Karpas-422 (cell line): ENCODE results near the gene FUT6. TPM values are rescaled to one million over a fixed set of nuclear protein-coding genes. Genes with fewer than 3 reads are reported as not detected.
A peak's percentile ranks its signal among the peaks of the same experiment; 100 is the strongest.

Experiments used
- DNase-seq: peaks from one replicate; pipeline ENCODE4 v3.0.0-alpha.2; 2015
- H2AFZ ChIP-seq: fragments of 200-600 bp; sonication (generic); 2 replicates; pipeline ENCODE4 v1.6.1; 2014; ENCODE audit warnings: antibody characterized with exemption, low read length, mixed read lengths
- H3K27ac ChIP-seq: fragments of 200-600 bp; sonication (generic); 2 replicates; pipeline ENCODE4 v1.5.1; 2014; ENCODE audit warnings: mild to moderate bottlenecking, low read length, moderate library complexity
- H3K27me3 ChIP-seq: fragments of 200-600 bp; sonication (generic); 2 replicates; pipeline ENCODE4 v1.6.1; 2014; ENCODE audit warnings: low read length, mixed read lengths
- H3K36me3 ChIP-seq: fragments of 200-600 bp; sonication (generic); 2 replicates; pipeline ENCODE4 v1.6.1; 2014; ENCODE audit warnings: low read length, mixed read lengths; ENCODE audit not compliant: insufficient read depth
- H3K4me1 ChIP-seq: fragments of 200-600 bp; sonication (generic); 2 replicates; pipeline ENCODE4 v1.6.1; 2014; ENCODE audit warnings: mild to moderate bottlenecking, low read length, mixed read lengths
- H3K4me2 ChIP-seq: fragments of 200-600 bp; sonication (generic); 2 replicates; pipeline ENCODE4 v1.6.1; 2014; ENCODE audit warnings: low read length, low read depth, mild to moderate bottlenecking; ENCODE audit not compliant: poor library complexity, severe bottlenecking
- H3K4me3 ChIP-seq: fragments of 200-600 bp; sonication (generic); 2 replicates; pipeline ENCODE4 v1.5.1; 2014; ENCODE audit warnings: mild to moderate bottlenecking, antibody characterized with exemption, low read length, mixed read lengths
- H3K79me2 ChIP-seq: fragments of 200-600 bp; sonication (generic); 2 replicates; pipeline ENCODE4 v1.6.1; 2014; ENCODE audit warnings: mild to moderate bottlenecking, low read length, mixed read lengths
- H3K9ac ChIP-seq: fragments of 200-600 bp; sonication (generic); 2 replicates; pipeline ENCODE4 v1.6.0; 2014; ENCODE audit warnings: low read length
- H3K9me2 ChIP-seq: fragments of 200-600 bp; sonication (generic), shearing (Covaris generic); replicated peaks from 2 replicates; pipeline ENCODE4 v1.6.0; 2014; ENCODE audit warnings: mild to moderate bottlenecking, low read length, moderate library complexity; ENCODE audit not compliant: insufficient read depth
- H3K9me3 ChIP-seq: fragments of 300-700, 200-600 bp; sonication (generic); 2 replicates; pipeline ENCODE4 v1.6.1; 2014; ENCODE audit warnings: low read length, mixed read lengths
- H4K20me1 ChIP-seq: fragments of 200-600 bp; sonication (generic); 2 replicates; pipeline ENCODE4 v1.6.1; 2014; ENCODE audit warnings: mild to moderate bottlenecking, antibody characterized with exemption, low read length, low read depth; ENCODE audit not compliant: insufficient read depth
- total RNA-seq: library from RNA; depleted of rRNA; stranded (reverse); fragments of >200 nt; shearing (Covaris generic); gene quantifications from 2 replicates; pipeline ENCODE4 v1.2.3, GENCODE V29; 2014; ENCODE audit warnings: low replicate concordance

The FUT6 gene
- total RNA-seq, 1 experiment from 2014 or later = not detected

GRCh38 chr19:5799247-5800241 lies 40.0 kb downstream of the FUT6 start:
- Histone ChIP-seq H3K79me2 (no peaks in the 10 kb centered on the region), H3K9me3 (no peaks in the 10 kb centered on the region), H3K36me3 (no peaks in the 10 kb centered on the region), H3K27me3 (no peaks in the 10 kb centered on the region), H3K4me1 (peaks cover 9% of the 10 kb centered on the region), H3K9ac (no peak overlapping the region), H3K4me2 (no peak overlapping the region), H3K9me2 (no peaks in the 10 kb centered on the region), H2AFZ (no peak overlapping the region), H4K20me1 (no peaks in the 10 kb centered on the region), H3K4me3 (no peak overlapping the region), H3K27ac (no peak overlapping the region)
- no peak for DNase-seq

- H3K9ac ChIP-seq = no peak overlapping the region
These were observed 41.3 kb downstream of the FUT6 start for GRCh38 chr19:5798244-5798643.

GRCh38 chr19:5795382-5795919 lies 44.1 kb downstream of the FUT6 start:
- Histone ChIP-seq H3K36me3 (no peaks in the 10 kb centered on the region), H3K27ac (no peak overlapping the region), H3K9me3 (no peaks in the 10 kb centered on the region), H3K4me1 (no peaks in the 10 kb centered on the region), H3K27me3 (no peaks in the 10 kb centered on the region), H4K20me1 (no peaks in the 10 kb centered on the region), H3K4me3 (no peak overlapping the region), H3K4me2 (no peak overlapping the region), H3K9ac (no peak overlapping the region), H3K79me2 (no peaks in the 10 kb centered on the region), H2AFZ (no peak overlapping the region), H3K9me2 (no peaks in the 10 kb centered on the region)
- DNase-seq = no peak

More at GRCh38 chr19:5798244-5798643, 41.3 kb downstream of the FUT6 start:
- H3K27me3 ChIP-seq = no peaks in the 10 kb centered on the region
- H3K36me3 ChIP-seq = no peaks in the 10 kb centered on the region
- no peak overlapping the region for H3K4me2 ChIP-seq
- H3K9me3 ChIP-seq = no peaks in the 10 kb centered on the region
- H4K20me1 ChIP-seq = no peaks in the 10 kb centered on the region
- no peak for DNase-seq
- no peaks in the 10 kb centered on the region for H3K9me2 ChIP-seq
- H3K4me1 ChIP-seq = no peaks in the 10 kb centered on the region
- no peaks in the 10 kb centered on the region for H3K79me2 ChIP-seq
- H3K27ac ChIP-seq = no peak overlapping the region
- no peak overlapping the region for H3K4me3 ChIP-seq
- H2AFZ ChIP-seq = no peak overlapping the region

- H2AFZ ChIP-seq = no peak overlapping the region
- H3K9me3 ChIP-seq = no peaks in the 10 kb centered on the region
- no peaks in the 10 kb centered on the region for H3K9me2 ChIP-seq
- H3K27ac ChIP-seq = no peak overlapping the region
- peaks cover 6% of the 10 kb centered on the region; the same call in 1 of the 2 replicates for H3K79me2 ChIP-seq
- H3K4me3 ChIP-seq = no peak overlapping the region
- DNase-seq = no peak
- H3K9ac ChIP-seq = no peak overlapping the region
- peaks cover 5% of the 10 kb centered on the region; the same call in 1 of the 2 replicates for H3K36me3 ChIP-seq
- no peaks in the 10 kb centered on the region for H3K27me3 ChIP-seq
- H3K4me1 ChIP-seq = peaks cover 5% of the 10 kb centered on the region
- no peaks in the 10 kb centered on the region for H4K20me1 ChIP-seq
- H3K4me2 ChIP-seq = no peak overlapping the region
These were observed 46.3 kb downstream of the FUT6 start for GRCh38 chr19:5793188-5793587.

GRCh38 chr19:5792224-5792623 lies 47.3 kb downstream of the FUT6 start:
- Histone ChIP-seq H3K9me2 (no peaks in the 10 kb centered on the region), H3K9ac (no peak overlapping the region), H2AFZ (no peak overlapping the region), H3K9me3 (no peaks in the 10 kb centered on the region), H3K27me3 (no peaks in the 10 kb centered on the region), H3K36me3 (peaks cover 5% of the 10 kb centered on the region; the same call in 1 of the 2 replicates), H3K4me3 (no peak overlapping the region), H4K20me1 (no peaks in the 10 kb centered on the region), H3K4me1 (peaks cover 5% of the 10 kb centered on the region), H3K27ac (no peak overlapping the region), H3K4me2 (no peak overlapping the region), H3K79me2 (peaks cover 6% of the 10 kb centered on the region; the same call in 1 of the 2 replicates)
- DNase-seq = no peak

- Histone ChIP-seq H4K20me1 (no peaks in the 10 kb centered on the region), H3K9me3 (no peaks in the 10 kb centered on the region), H3K27me3 (no peaks in the 10 kb centered on the region), H3K9me2 (no peaks in the 10 kb centered on the region), H3K9ac (peak within 1 kb of the TSS; percentile 85), H3K4me3 (peak within 1 kb of the TSS; percentile 74), H3K27ac (peak within 1 kb of the TSS; percentile 61; the same call in 1 of the 2 replicates), H3K79me2 (peaks cover 6% of the 10 kb centered on the region; the same call in 1 of the 2 replicates), H3K4me2 (peak within 1 kb of the TSS; percentile 66), H3K4me1 (peaks cover 5% of the 10 kb centered on the region), H2AFZ (no peak within 1 kb of the TSS; the same call in 1 of the 2 replicates), H3K36me3 (peaks cover 5% of the 10 kb centered on the region; the same call in 1 of the 2 replicates)
- peak; percentile 96 for DNase-seq
These were observed 48.7 kb downstream of the FUT6 start, which contains the start of gene DUS3L for GRCh38 chr19:5790559-5791520. TSS of gene DUS3L (minus strand) at chr19:5791163. CDS start at chr19:5791141, 22 bp downstream.

- Histone ChIP-seq H3K4me1 (peaks cover 5% of the 10 kb centered on the region), H3K9me2 (no peaks in the 10 kb centered on the region), H3K27me3 (no peaks in the 10 kb centered on the region), H3K36me3 (peaks cover 5% of the 10 kb centered on the region; the same call in 1 of the 2 replicates), H3K27ac (no peak overlapping the region), H2AFZ (no peak overlapping the region), H3K4me2 (peak overlapping the region; percentile 66), H3K9ac (peak overlapping the region; percentile 53; the same call in 1 of the 2 replicates), H3K4me3 (peak overlapping the region; percentile 74), H3K9me3 (no peaks in the 10 kb centered on the region), H3K79me2 (peaks cover 6% of the 10 kb centered on the region; the same call in 1 of the 2 replicates), H4K20me1 (no peaks in the 10 kb centered on the region)
- no peak for DNase-seq
These were observed 49.5 kb downstream of the FUT6 start for GRCh38 chr19:5789886-5790558.
